ENCODE results near the gene NABP2. TPM values are rescaled to one million over a fixed set of nuclear protein-coding genes. Genes with fewer than 3 reads are reported as not detected.
"Not testable (repeated sequence)": the region's sequence is repeated elsewhere in the genome, so short reads cannot be mapped to it uniquely, and the experiment has no call there.

Gene NABP2
- total and polyA plus RNA-seq, 12 donors: 13.5 to 27.7 (median 20.4) TPM

DNA sequence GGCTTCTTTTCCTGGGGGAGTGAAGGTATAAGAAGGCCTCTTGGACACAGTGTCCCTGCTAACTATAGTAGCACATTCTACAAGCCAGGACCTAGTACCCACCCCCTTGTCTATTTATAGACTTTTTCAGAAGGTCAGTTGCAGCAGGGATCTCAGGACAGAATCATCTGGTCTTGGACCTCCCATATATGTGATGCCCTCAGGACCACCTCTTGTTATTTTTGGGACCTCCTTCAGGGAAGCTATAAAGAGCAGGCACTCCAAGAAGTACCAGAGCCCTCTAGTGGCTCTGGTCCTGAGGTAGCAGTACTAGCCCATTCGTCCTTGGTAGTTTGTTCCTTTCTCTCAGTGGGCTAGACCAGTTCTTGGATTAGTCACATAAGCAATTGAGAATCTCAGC is 46.9 kb downstream of the NABP2 start:
- H3K27me3 ChIP-seq: no peaks in the 10 kb centered on the region
- intact Hi-C loops (cut with DNase I): no loop called here
- H3K36me3 ChIP-seq: peaks cover 3 to 76% (median 46%) of the 10 kb centered on the region in 9 donors
- DNase-seq (peak in 1 of 2 donors; percentile 21), ATAC-seq (peak; percentile 6 to 78 (median 52))
- WGBS, 2 donors: 0 to 18% methylated on average over 1 of the region's 1 CpG
- no peak overlapping the region for H3K4me3 ChIP-seq
- no peaks in the 10 kb centered on the region for H3K9me3 ChIP-seq
- H3K27ac ChIP-seq: peak overlapping the region; percentile 45 to 98 (median 84)
- TF ChIP-seq, protein P1, sequence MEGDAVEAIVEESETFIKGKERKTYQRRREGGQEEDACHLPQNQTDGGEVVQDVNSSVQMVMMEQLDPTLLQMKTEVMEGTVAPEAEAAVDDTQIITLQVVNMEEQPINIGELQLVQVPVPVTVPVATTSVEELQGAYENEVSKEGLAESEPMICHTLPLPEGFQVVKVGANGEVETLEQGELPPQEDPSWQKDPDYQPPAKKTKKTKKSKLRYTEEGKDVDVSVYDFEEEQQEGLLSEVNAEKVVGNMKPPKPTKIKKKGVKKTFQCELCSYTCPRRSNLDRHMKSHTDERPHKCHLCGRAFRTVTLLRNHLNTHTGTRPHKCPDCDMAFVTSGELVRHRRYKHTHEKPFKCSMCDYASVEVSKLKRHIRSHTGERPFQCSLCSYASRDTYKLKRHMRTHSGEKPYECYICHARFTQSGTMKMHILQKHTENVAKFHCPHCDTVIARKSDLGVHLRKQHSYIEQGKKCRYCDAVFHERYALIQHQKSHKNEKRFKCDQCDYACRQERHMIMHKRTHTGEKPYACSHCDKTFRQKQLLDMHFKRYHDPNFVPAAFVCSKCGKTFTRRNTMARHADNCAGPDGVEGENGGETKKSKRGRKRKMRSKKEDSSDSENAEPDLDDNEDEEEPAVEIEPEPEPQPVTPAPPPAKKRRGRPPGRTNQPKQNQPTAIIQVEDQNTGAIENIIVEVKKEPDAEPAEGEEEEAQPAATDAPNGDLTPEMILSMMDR (IDR thresholded peaks at IDR 0.05): peak in 6 of 9 donors; percentile 13 to 56 (median 45)
- H3K4me1 ChIP-seq: peaks cover 12 to 57% (median 28%) of the 10 kb centered on the region in 9 donors

DNA sequence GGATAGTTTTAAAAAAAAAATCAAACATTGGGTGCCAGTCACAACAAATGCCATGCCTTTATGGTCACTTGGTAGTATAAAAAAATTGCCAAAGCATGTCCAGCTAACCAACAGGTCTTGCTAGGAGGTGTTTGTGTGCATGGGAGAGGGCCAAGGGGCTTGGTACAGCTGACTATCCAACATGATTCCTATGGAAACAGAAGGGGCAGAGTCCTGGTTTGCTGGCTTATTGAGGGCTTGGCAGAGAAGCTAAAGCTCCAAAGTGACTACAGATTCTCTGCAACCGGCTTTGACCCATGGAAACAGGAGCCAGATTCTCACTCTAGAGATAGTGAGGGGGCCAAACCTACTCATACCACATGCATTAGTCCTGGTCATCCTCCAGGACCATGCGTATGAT is 48.3 kb downstream of the NABP2 start:
- Histone ChIP-seq H3K4me1 (peaks cover 5 to 49% (median 24%) of the 10 kb centered on the region in 9 donors), H3K36me3 (peaks cover 3 to 91% (median 52%) of the 10 kb centered on the region in 9 donors), H3K27ac (peak overlapping the region in 5 of 10 donors; percentile 13 to 98 (median 83))
- H3K4me3 ChIP-seq; DNase-seq; H3K9me3 ChIP-seq; intact Hi-C loops (cut with DNase I); H3K27me3 ChIP-seq: not testable (repeated sequence)
- ATAC-seq: peak in 3 of 8 donors; percentile 9 to 36 (median 12)
- 50 to 68% methylated on average over 2 of the region's 2 CpGs for WGBS, 2 donors

DNA sequence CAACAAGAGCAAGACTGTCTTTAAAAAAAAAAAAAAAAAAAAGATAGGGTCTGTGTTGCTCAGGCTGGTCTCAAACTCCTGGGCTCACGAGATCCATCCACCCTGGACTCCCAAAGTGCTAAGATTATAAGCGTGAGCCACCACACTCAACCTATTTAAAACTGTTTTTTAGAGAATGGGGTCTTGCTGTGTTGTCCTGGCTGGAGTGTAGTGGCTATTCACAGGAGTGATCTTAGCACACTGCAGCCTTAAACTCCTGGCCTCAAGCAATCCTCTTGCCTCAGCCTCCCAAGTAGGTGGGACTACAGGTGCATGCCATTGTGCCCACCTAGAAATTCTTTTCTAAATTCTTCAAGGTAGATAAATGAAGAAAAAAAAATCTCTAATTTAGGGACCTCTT is 50.2 kb downstream of the NABP2 start:
- Histone ChIP-seq H3K36me3 (peaks cover 3 to 100% (median 69%) of the 10 kb centered on the region in 9 donors), H3K27me3 (no peaks in the 10 kb centered on the region), H3K4me1 (peaks cover 0 to 32% (median 15%) of the 10 kb centered on the region in 9 donors), H3K9me3 (no peaks in the 10 kb centered on the region), H3K4me3 (no peak overlapping the region), H3K27ac (no peak overlapping the region)
- TF ChIP-seq, protein P1 (IDR thresholded peaks at IDR 0.05): no peak
- 96 to 99% methylated on average over 2 of the region's 2 CpGs for WGBS, 2 donors
- ATAC-seq (no peak), DNase-seq (no peak)
- intact Hi-C loops (cut with DNase I): no loop called here

DNA sequence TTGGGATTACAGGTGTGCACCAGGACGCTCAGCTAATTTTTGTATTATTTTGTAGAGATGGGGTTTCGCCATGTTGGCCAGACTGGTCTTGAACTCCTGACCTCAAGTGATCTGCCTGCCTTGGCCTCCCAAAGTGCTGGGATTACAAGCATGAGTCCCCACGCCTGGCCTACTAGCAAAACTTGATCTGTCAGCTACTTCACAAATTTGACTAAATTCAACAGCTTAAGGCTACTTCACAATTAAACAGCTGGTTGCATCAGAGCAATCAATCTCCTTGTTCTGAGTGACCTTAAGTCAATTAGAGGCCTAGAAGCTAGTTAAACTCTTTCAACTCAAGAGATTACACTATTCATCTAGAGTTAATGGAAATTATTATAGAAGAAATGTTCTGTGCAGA is 54.8 kb downstream of the NABP2 start:
- DNase-seq (no peak), ATAC-seq (no peak)
- intact Hi-C loops (cut with DNase I): no loop called here
- Histone ChIP-seq H3K4me3 (no peak overlapping the region), H3K27ac (no peak overlapping the region), H3K9me3 (no peaks in the 10 kb centered on the region), H3K4me1 (no peaks in the 10 kb centered on the region), H3K27me3 (no peaks in the 10 kb centered on the region), H3K36me3 (peaks cover 3 to 100% (median 82%) of the 10 kb centered on the region in 9 donors)
- TF ChIP-seq, protein P1 (IDR thresholded peaks at IDR 0.05): no peak
- WGBS, 2 donors: 98% methylated on average over 3 of the region's 3 CpGs

Other genes starting within 250 kb of the NABP2 start
- gene SUOX, start 227.1 kb upstream of the NABP2 start, total RNA-seq: 10 to 100 TPM; 28.2 to 44.8 (median 31.4) TPM
- 10 to 100 TPM; 23.2 to 23.9 TPM for gene SUOX, start 227.1 kb upstream of the NABP2 start, polyA plus RNA-seq
- gene IKZF4, start 203.3 kb upstream of the NABP2 start, total RNA-seq: 10 to 100 TPM in 1 of 10 donors, 1 to 10 TPM in 9; 5.2 to 10.1 (median 7.3) TPM
- gene IKZF4, start 203.3 kb upstream of the NABP2 start, polyA plus RNA-seq: 1 to 10 TPM; 1.6 to 3.7 TPM
- 10 to 100 TPM in 9 of 10 donors, 1 to 10 TPM in 1; 6.9 to 39.6 (median 19.3) TPM for gene RPS26, start 182.4 kb upstream of the NABP2 start, total RNA-seq
- gene RPS26, start 182.4 kb upstream of the NABP2 start, polyA plus RNA-seq: 1,000 to 10,000 TPM; 1,156 to 1,370 TPM
- gene ERBB3, start 144.2 kb upstream of the NABP2 start, total RNA-seq: 1 to 10 TPM in 9 of 10 donors, under 1 TPM in 1; 0.80 to 6.1 (median 2.9) TPM
- gene ERBB3, start 144.2 kb upstream of the NABP2 start, polyA plus RNA-seq: 1 to 10 TPM; 2.1 to 7.8 TPM
- 10 to 100 TPM; 64.3 to 91.9 (median 71.5) TPM for gene PA2G4, start 119.8 kb upstream of the NABP2 start, total RNA-seq
- gene PA2G4, start 119.8 kb upstream of the NABP2 start, polyA plus RNA-seq: 100 to 1,000 TPM in 1 of 2 donors, 10 to 100 TPM in 1; 79.4 to 148 TPM
- gene RPL41, start 107.7 kb upstream of the NABP2 start, total RNA-seq: 1,000 to 10,000 TPM; 1,835 to 2,619 (median 2,004) TPM
- gene RPL41, start 107.7 kb upstream of the NABP2 start, polyA plus RNA-seq: 1,000 to 10,000 TPM in 1 of 2 donors, 100 to 1,000 TPM in 1; 475 to 5,263 TPM
- 1 to 10 TPM; 3.6 to 5.8 (median 4.9) TPM for gene ZC3H10, start 106.1 kb upstream of the NABP2 start, total RNA-seq
- gene ZC3H10, start 106.1 kb upstream of the NABP2 start, polyA plus RNA-seq: 1 to 10 TPM; 2.1 to 3.4 TPM
- 10 to 100 TPM; 28.8 to 47.5 (median 31.9) TPM for gene ESYT1, start 96.1 kb upstream of the NABP2 start, total RNA-seq
- 10 to 100 TPM; 20.9 to 57.3 TPM for gene ESYT1, start 96.1 kb upstream of the NABP2 start, polyA plus RNA-seq
- 10 to 100 TPM; 39.8 to 61.9 (median 49.9) TPM for gene MYL6B, start 71.8 kb upstream of the NABP2 start, total RNA-seq
- 10 to 100 TPM; 31.9 to 64.0 TPM for gene MYL6B, start 71.8 kb upstream of the NABP2 start, polyA plus RNA-seq
- 1,000 to 10,000 TPM in 1 of 10 donors, 100 to 1,000 TPM in 9; 355 to 1,188 (median 413) TPM for gene MYL6, start 66.0 kb upstream of the NABP2 start, total RNA-seq
- 1,000 to 10,000 TPM in 1 of 2 donors, 100 to 1,000 TPM in 1; 670 to 2,127 TPM for gene MYL6, start 66.0 kb upstream of the NABP2 start, polyA plus RNA-seq
- 10 to 100 TPM; 56.2 to 81.9 (median 62.8) TPM for gene SMARCC2, start 34.9 kb upstream of the NABP2 start, total RNA-seq
- 10 to 100 TPM; 16.2 to 28.8 TPM for gene SMARCC2, start 34.9 kb upstream of the NABP2 start, polyA plus RNA-seq
- 10 to 100 TPM; 43.6 to 66.3 (median 47.0) TPM for gene RNF41, start 2.4 kb upstream of the NABP2 start, total RNA-seq
- 10 to 100 TPM in 1 of 2 donors, 1 to 10 TPM in 1; 7.0 to 27.0 TPM for gene RNF41, start 2.4 kb upstream of the NABP2 start, polyA plus RNA-seq
- gene SLC39A5, start 5.7 kb downstream of the NABP2 start, total RNA-seq: not detected
- under 1 TPM; 0.20 to 0.59 TPM for gene SLC39A5, start 5.7 kb downstream of the NABP2 start, polyA plus RNA-seq
- 10 to 100 TPM; 22.2 to 30.9 (median 26.5) TPM for gene ANKRD52, start 34.0 kb downstream of the NABP2 start, total RNA-seq
- 10 to 100 TPM; 10.2 to 10.8 TPM for gene ANKRD52, start 34.0 kb downstream of the NABP2 start, polyA plus RNA-seq
- 100 to 1,000 TPM in 9 of 10 donors, 10 to 100 TPM in 1; 55.5 to 258 (median 147) TPM for gene COQ10A, start 42.6 kb downstream of the NABP2 start, total RNA-seq
- gene COQ10A, start 42.6 kb downstream of the NABP2 start, polyA plus RNA-seq: 100 to 1,000 TPM; 101 to 245 TPM
- 100 to 1,000 TPM; 601 to 991 (median 877) TPM for gene CS, start 76.0 kb downstream of the NABP2 start, total RNA-seq
- gene CS, start 76.0 kb downstream of the NABP2 start, polyA plus RNA-seq: 100 to 1,000 TPM; 154 to 192 TPM
- 10 to 100 TPM; 22.3 to 51.0 (median 38.7) TPM for gene CNPY2, start 91.6 kb downstream of the NABP2 start, total RNA-seq
- 10 to 100 TPM; 76.2 to 88.2 TPM for gene CNPY2, start 91.6 kb downstream of the NABP2 start, polyA plus RNA-seq
- 10 to 100 TPM; 23.6 to 64.4 (median 38.1) TPM for gene PAN2, start 109.7 kb downstream of the NABP2 start, total RNA-seq
- 10 to 100 TPM; 20.6 to 85.3 TPM for gene PAN2, start 109.7 kb downstream of the NABP2 start, polyA plus RNA-seq
- gene IL23A, start 114.5 kb downstream of the NABP2 start, total RNA-seq: under 1 TPM in 5 of 10 donors, not detected in 5; 0.23 to 0.57 (median 0.44) TPM
- gene IL23A, start 114.5 kb downstream of the NABP2 start, polyA plus RNA-seq: under 1 TPM in 1 of 2 donors, not detected in 1; 0.20 TPM
- gene STAT2, start 135.8 kb downstream of the NABP2 start, total RNA-seq: 100 to 1,000 TPM in 1 of 10 donors, 10 to 100 TPM in 9; 30.8 to 107 (median 38.7) TPM
- 10 to 100 TPM; 16.9 to 52.6 TPM for gene STAT2, start 135.8 kb downstream of the NABP2 start, polyA plus RNA-seq
- not detected for gene APOF, start 138.5 kb downstream of the NABP2 start, total RNA-seq
- not detected for gene APOF, start 138.5 kb downstream of the NABP2 start, polyA plus RNA-seq
- gene TIMELESS, start 225.1 kb downstream of the NABP2 start, total RNA-seq: 1 to 10 TPM; 1.0 to 5.2 (median 2.0) TPM
- 1 to 10 TPM; 2.3 to 2.7 TPM for gene TIMELESS, start 225.1 kb downstream of the NABP2 start, polyA plus RNA-seq
- under 1 TPM in 2 of 10 donors, not detected in 8; 0.09 to 0.30 TPM for gene MIP, start 230.3 kb downstream of the NABP2 start, total RNA-seq
- not detected for gene MIP, start 230.3 kb downstream of the NABP2 start, polyA plus RNA-seq
- 1 to 10 TPM; 3.0 to 5.0 (median 4.4) TPM for gene SPRYD4, start 244.2 kb downstream of the NABP2 start, total RNA-seq
- 1 to 10 TPM; 1.9 to 2.3 TPM for gene SPRYD4, start 244.2 kb downstream of the NABP2 start, polyA plus RNA-seq

Measured in heart right ventricle (tissue), 16 donors.